IPS-11a (cell line): ENCODE measurements around the gene TMEM245.
"Not testable (repeated sequence)": the region's sequence is repeated elsewhere in the genome, so short reads cannot be mapped to it uniquely, and the experiment has no call there.

ENCODE experiments used
- H3K4me3 ChIP-seq: one replicate; pipeline ENCODE4 v1.5.1; 2013; ENCODE audit warnings: low read depth, low read length, control low read depth

Gene TMEM245

GRCh38 chr9:109133533-109133932 is 13.8 kb upstream of the TMEM245 start:
- H3K4me3 ChIP-seq = no peak overlapping the region

- H3K4me3 ChIP-seq = no peak overlapping the region
Measured at GRCh38 chr9:109132567-109133021, 12.8 kb upstream of the TMEM245 start.

- H3K4me3 ChIP-seq = no peak overlapping the region
Measured at GRCh38 chr9:109129470-109130197, 9.9 kb upstream of the TMEM245 start.

- not testable (repeated sequence) for H3K4me3 ChIP-seq
Measured at GRCh38 chr9:109126671-109127070, 6.9 kb upstream of the TMEM245 start.

- H3K4me3 ChIP-seq = no peak overlapping the region
Measured at GRCh38 chr9:109124121-109124520, 4.4 kb upstream of the TMEM245 start.

GRCh38 chr9:109122726-109123621 is 3.2 kb upstream of the TMEM245 start:
- H3K4me3 ChIP-seq = no peak overlapping the region

- no peak overlapping the region for H3K4me3 ChIP-seq
Measured at GRCh38 chr9:109121232-109121796, 1.6 kb upstream of the TMEM245 start.

GRCh38 chr9:109120204-109120789 is 550 bp upstream of the TMEM245 start:
- no peak overlapping the region for H3K4me3 ChIP-seq

- H3K4me3 ChIP-seq = peak overlapping the region; percentile 82
Measured at GRCh38 chr9:109118808-109119438, 824 bp downstream of the TMEM245 start.

- H3K4me3 ChIP-seq = peak overlapping the region; percentile 82
Measured at GRCh38 chr9:109117856-109118807, 1.6 kb downstream of the TMEM245 start.

GRCh38 chr9:109115931-109116526 is 3.7 kb downstream of the TMEM245 start:
- no peak overlapping the region for H3K4me3 ChIP-seq

- no peak overlapping the region for H3K4me3 ChIP-seq
Measured at GRCh38 chr9:109114670-109115069, 5.1 kb downstream of the TMEM245 start.

- no peak overlapping the region for H3K4me3 ChIP-seq
Measured at GRCh38 chr9:109113892-109114609, 5.7 kb downstream of the TMEM245 start.

GRCh38 chr9:109113254-109113653 is 6.5 kb downstream of the TMEM245 start:
- no peak overlapping the region for H3K4me3 ChIP-seq

- no peak overlapping the region for H3K4me3 ChIP-seq
Measured at GRCh38 chr9:109110329-109111021, 9.3 kb downstream of the TMEM245 start.

- no peak overlapping the region for H3K4me3 ChIP-seq
Measured at GRCh38 chr9:109109967-109110328, 9.8 kb downstream of the TMEM245 start.

- H3K4me3 ChIP-seq = no peak overlapping the region
Measured at GRCh38 chr9:109108318-109108717, 11.4 kb downstream of the TMEM245 start.
